Liver (tissue), 3 donors: ENCODE data around the gene ADAD1.

ENCODE experiments used
- CTCF ChIP-seq: fragments of 150-350 bp; IDR thresholded peaks from 2 replicates; pipeline ENCODE4 v1.5.1; 2017; ENCODE audit warnings: improper control_type of control experiment, low read depth, low read length; ENCODE audit not compliant: missing input control
- FOXA1 ChIP-seq: IDR thresholded peaks from 2 replicates; pipeline ENCODE4 v1.6.1; 2016; ENCODE audit warnings: antibody characterized with exemption
- GABPA ChIP-seq, 2 donors: IDR thresholded peaks in 1 of 2; conservative IDR thresholded peaks in 1 of 2; 2 replicates each; pipeline ENCODE4 v1.6.1; 2016; ENCODE audit warnings: antibody characterized with exemption in 2 of 2, mild to moderate bottlenecking in 1 of 2, moderate library complexity in 1 of 2
- JUND ChIP-seq, 2 donors: IDR thresholded peaks; 2 replicates each; pipeline ENCODE4 v1.6.1; 2016; ENCODE audit warnings: antibody characterized with exemption in 2 of 2
- RXRA ChIP-seq, 2 donors: IDR thresholded peaks; 2 replicates each; pipeline ENCODE4 v1.6.1; 2017 to 2018; ENCODE audit warnings: antibody characterized with exemption in 2 of 2, mild to moderate bottlenecking in 1 of 2
- TF ChIP-seq, protein P1 (sequence below): IDR thresholded peaks from 2 replicates; pipeline ENCODE4 v1.6.1; 2016; ENCODE audit warnings: antibody characterized with exemption, mild to moderate bottlenecking
- TF ChIP-seq, protein P2 (sequence below): IDR thresholded peaks from 2 replicates; pipeline ENCODE4 v1.6.1; 2016; ENCODE audit warnings: antibody characterized with exemption
- donor health status: healthy.
- donor health status: healthy.

- TF ChIP-seq RXRA (IDR thresholded peaks at IDR 0.05) (no peak), GABPA (IDR thresholded peaks at IDR 0.05 in 1 of 2, conservative IDR thresholded peaks at IDR 0.05 in 1 of 2) (no peak), CTCF (no peak), FOXA1 (no peak), JUND (IDR thresholded peaks at IDR 0.05) (no peak)
- TF ChIP-seq, protein P1, sequence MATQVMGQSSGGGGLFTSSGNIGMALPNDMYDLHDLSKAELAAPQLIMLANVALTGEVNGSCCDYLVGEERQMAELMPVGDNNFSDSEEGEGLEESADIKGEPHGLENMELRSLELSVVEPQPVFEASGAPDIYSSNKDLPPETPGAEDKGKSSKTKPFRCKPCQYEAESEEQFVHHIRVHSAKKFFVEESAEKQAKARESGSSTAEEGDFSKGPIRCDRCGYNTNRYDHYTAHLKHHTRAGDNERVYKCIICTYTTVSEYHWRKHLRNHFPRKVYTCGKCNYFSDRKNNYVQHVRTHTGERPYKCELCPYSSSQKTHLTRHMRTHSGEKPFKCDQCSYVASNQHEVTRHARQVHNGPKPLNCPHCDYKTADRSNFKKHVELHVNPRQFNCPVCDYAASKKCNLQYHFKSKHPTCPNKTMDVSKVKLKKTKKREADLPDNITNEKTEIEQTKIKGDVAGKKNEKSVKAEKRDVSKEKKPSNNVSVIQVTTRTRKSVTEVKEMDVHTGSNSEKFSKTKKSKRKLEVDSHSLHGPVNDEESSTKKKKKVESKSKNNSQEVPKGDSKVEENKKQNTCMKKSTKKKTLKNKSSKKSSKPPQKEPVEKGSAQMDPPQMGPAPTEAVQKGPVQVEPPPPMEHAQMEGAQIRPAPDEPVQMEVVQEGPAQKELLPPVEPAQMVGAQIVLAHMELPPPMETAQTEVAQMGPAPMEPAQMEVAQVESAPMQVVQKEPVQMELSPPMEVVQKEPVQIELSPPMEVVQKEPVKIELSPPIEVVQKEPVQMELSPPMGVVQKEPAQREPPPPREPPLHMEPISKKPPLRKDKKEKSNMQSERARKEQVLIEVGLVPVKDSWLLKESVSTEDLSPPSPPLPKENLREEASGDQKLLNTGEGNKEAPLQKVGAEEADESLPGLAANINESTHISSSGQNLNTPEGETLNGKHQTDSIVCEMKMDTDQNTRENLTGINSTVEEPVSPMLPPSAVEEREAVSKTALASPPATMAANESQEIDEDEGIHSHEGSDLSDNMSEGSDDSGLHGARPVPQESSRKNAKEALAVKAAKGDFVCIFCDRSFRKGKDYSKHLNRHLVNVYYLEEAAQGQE, result no peak
- TF ChIP-seq, protein P2, sequence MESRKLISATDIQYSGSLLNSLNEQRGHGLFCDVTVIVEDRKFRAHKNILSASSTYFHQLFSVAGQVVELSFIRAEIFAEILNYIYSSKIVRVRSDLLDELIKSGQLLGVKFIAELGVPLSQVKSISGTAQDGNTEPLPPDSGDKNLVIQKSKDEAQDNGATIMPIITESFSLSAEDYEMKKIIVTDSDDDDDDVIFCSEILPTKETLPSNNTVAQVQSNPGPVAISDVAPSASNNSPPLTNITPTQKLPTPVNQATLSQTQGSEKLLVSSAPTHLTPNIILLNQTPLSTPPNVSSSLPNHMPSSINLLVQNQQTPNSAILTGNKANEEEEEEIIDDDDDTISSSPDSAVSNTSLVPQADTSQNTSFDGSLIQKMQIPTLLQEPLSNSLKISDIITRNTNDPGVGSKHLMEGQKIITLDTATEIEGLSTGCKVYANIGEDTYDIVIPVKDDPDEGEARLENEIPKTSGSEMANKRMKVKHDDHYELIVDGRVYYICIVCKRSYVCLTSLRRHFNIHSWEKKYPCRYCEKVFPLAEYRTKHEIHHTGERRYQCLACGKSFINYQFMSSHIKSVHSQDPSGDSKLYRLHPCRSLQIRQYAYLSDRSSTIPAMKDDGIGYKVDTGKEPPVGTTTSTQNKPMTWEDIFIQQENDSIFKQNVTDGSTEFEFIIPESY, result no peak
Measured at GRCh38 chr4:122334828-122335227, 44.0 kb upstream of the ADAD1 start.
